Erythroblast (primary cell): ENCODE measurements around the gene IER5L.

Experiments used
- GATA1 ChIP-seq: IDR thresholded peaks from 2 replicates; pipeline ENCODE4 v1.6.1; 2011; ENCODE audit warnings: low read depth, mild to moderate bottlenecking, control low read depth, low read length, moderate library complexity
- POLR2A ChIP-seq: IDR thresholded peaks from 2 replicates; pipeline ENCODE4 v1.6.1; 2011; ENCODE audit warnings: mild to moderate bottlenecking, low read length

DNA sequence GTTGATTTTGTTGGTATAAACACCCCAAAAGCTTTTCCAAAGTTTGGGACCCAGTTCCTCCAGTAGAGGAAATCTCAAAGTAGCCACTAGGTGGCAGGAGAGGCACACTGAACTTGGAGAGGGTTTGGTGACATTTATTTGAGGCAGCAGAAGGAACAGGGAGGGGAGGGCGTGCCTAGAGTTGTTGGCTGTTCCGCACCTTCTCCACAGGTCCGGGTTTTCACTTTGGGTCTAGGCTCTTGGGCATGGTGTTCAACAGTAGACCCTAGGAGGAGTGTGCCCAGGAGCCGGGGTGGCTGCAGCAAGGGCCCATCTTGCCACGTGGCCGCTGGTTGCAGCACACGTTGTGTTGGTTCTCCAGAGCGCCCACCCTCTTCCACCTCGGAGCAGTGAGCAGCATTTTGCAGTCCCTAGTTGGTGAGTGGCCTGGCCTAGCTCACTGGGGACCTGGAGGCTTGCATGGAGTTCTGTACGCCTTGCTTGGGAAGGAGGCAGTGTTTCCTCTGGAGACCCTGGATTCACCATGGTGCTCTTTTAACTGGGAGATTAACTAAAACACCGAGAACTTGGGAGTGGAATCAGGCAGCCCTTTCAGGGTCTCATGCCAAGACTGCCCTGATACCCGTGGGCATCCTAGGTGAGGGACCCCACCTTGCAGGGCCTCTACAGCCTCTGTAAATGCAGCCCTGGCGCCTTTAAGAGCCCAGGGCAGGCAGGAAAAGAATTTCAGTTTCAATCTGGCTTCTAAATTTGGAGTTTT, 38.6 kb downstream of the IER5L start:
- TF ChIP-seq POLR2A (no peak), GATA1 (no peak)
